Eye (tissue), 1 donor: Measurements from ENCODE around the gene GRB7.
"Not testable (repeated sequence)": the region's sequence is repeated elsewhere in the genome, so short reads cannot be mapped to it uniquely, and the experiment has no call there.

Experiments
- DNase-seq: peaks from one replicate; pipeline ENCODE4 v3.0.0-alpha.2; 2015

GRB7 gene

DNA sequence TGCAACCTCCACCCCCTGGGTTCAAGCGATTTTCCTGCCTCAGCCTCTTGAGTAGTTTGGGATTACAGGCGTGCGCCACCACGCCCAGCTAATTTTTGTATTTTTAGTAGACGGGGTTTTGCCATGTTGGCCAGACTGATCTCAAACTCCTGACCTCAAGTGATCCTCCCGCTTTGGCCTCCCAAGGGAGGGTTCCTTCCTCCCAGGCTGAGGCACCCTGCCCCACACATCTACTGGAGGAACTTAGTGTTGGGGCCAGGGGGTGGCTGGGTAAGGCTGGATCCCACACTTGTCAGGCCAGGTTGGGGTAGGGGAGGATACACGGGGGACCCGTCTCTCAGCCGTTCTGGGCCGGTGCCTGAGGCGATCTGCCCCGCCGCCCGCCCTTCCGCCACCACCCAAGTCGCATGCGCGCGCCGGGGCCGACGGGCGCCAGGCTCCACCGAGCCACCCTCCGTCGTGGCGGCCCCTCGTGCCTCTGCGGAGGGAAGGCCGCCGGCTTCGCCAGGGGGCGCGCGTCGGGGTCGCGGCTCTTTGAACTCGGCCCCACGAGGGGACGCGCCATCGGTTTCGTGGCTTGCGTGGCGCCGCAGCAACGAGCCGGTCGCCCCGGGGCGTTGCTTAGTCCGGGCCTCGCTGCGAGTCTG lies 15.9 kb downstream of the GRB7 start:
- peak; percentile 74 for DNase-seq

DNA sequence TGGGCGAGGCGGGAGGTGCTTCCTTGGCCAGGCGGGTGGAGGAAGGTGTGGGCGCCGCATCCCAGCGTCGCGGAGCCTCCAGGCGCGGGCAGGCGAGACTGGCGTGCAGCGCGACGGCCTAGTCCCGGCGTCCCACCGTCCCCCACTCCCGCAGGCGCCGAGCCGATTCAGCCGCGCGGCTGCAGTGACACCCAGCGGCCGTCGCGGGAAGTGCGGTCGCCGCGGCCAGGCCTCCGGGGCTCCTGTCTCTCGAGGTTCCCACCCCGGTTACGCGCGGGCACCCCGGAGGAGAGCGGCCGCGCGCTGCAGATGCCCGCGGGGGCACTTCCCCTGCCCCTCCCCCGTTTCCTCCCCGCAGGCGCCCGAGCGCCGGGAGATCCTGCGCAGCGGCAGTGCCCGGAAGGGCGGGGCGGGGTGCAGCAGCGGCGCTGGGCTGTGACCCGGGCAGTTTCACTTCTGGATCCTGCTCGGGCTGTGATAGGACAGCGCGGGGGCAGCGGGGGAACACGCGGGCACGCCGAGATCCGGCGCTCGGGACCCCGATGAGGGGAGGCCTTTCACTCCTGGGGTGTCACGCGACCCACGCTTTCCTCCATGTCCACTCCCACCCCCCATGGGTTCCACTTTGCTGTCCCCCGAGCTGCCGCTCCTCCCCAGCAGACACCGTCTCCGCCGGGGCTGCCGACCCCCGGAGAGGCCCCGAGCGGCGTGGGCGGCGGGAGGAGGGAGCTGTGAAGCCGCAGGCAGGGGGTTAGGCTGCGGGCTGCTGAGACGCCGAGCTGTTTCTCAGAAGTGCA lies 16.6 kb downstream of the GRB7 start:
- peak; percentile 92 for DNase-seq

DNA sequence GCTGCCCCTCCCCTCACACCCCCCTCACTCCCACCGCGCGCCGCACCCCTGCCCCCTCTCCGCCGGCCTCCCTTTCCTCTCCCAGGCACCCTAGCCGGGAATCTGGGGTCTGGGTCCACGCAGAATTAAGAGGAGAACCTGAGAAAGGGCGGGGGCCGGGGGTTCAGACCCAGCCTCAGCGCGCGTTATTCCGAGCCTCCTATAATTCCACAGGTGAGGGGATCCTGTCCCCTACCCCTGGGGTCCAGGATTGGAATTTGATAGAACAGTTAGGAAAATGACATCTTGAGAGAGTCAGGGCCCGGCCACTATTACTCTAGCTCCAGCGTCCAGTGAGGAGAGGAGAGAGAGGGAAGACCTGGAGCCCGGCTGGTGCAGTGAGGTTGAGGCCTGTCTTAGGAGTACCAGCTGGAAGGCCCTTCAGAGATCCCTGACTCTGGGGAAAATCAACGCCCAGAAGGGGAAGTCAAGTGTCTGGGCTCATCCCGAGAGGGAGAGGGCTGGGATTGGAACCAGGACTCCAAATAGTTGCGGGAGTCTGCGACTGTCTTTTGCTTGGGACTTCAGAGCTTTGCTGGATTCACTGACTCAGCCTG lies 17.3 kb downstream of the GRB7 start:
- DNase-seq: peak; percentile 47

DNA sequence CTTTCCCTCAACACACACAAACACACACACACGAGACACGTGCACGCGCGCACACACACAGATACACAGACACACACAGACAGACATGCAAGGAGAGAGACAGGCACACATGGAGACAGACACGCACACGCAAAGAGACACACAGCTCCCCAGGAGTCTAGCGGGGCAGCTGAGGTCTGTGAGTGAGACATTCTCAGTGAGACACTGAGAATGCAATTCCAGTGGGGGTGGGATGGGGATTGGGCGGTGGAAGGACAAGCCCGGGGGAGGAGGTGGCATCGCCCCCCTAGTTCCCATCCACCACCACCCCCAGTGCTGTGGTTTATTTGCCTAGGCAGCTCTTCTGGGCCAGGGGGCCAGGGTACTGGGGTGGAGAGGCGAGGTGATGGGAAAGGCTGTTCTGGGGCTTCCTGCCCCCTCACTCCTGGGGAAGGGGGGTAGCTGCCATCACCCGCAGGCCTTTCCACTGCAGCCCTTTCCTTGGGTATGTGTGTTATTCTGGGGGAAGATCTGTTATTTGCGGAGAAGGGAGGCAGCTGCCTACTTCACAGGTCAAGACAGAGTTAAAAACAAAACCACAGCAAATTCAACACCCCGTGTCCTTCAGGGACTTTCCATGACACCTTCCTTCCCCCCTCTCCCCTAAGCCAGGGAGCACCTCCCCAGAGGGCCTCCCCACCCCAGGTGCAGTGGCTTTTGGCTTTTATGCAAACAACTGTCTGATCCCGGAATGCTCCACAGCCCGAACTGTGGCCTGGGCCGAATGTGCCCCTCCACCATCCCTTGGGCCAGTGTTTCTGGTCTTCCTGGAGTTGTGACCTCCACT lies 18.0 kb downstream of the GRB7 start:
- no peak for DNase-seq

DNA sequence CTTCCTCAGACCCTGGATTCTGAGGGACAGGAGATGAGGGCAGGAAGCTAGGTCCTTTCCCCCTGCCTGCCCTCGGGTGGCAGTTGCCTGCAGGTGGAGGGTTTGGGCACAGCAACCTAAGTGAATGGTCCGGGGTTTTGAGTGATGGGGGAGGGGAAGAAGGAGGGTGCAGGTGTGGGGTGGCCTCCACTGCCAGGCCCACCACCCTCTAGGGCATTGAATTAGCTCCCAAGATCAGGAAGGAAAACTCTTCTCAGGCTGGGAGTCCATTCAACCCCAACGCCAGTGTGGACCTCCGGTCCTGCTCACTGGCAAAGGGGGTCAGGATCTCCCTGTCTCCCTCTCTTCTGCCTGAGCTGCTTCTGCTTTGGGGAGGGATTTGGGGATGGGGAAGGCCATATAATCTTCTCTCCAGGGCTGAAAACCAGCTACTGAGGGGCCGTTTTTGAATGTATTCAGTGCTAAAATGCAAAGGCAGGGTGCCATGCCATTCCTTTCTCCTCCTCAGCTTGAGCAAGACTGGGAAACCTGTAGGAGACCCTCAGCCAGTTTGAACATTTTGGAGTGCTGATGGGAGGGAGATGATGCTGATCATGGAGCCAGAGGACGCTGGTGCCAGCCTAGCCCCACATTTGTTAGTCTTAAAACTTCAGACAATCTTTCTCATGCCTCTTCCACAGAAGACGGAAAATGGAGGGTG lies 18.8 kb downstream of the GRB7 start:
- no peak for DNase-seq

DNA sequence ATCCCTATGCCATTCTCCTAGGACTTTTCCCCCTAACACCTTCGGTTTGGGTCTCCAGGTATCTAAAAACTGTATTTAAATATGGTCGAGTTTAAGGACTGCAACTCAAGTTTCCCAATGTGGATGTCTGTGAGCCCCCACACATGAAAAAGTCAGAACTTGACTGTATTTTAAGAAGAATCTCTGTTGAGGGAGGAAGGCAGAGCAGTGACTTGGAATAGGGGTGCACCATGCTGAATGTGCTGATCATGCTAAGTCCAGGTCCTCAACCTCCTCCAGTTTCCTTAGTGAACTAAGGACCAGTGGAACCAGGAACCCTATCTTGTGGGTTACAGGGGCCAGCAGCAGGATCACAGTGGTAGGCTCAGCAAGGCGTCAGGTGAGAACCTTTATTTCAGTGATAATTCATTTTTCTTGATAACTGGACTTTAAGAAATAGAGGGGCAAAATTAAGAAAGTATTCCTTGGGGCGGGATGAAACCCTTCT lies 19.5 kb downstream of the GRB7 start:
- no peak for DNase-seq

DNA sequence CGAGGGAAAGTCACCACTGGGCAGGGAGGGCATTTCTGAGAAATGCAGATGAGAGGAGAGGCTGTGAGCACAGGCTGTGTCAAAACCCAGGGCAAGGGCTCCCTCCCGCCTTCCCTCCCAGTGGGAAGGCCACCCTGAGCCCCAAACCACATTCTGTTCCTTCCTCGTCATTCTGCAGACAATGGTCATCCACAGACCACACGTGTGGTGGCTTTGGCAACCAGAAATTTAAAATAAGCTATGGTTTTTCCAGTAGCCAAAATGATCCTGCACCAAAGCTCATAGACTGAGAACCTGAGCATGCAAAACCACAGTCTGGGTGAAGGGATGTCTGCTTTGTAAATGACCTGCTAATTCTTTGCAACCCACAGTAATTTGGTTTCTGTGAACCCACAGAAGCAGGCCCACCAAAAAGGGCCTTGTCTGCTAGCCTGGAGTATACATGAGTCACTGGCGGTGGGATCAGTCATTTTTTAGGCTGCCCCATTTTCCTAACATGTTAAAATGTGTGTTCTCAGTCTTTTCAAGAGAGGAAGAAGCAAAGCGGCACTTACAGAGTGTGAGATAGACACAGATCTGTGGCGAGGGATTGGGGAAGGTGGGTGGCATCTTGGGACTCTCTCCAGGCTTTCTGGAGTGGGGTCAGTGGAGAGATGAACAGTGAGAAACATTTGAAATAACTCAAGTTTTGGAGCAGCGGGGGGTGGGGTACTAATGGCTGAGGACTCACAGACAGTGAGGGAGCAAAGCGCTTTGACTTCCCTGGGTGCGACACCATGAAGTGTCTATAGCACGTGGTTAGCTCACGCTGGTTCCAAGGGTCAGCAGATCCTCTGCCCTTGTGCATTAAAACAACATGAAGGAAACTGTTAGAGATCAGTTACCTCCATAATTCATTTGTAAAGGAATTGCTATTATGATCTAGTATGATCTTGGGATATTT lies 20.5 kb downstream of the GRB7 start:
- no peak for DNase-seq

DNA sequence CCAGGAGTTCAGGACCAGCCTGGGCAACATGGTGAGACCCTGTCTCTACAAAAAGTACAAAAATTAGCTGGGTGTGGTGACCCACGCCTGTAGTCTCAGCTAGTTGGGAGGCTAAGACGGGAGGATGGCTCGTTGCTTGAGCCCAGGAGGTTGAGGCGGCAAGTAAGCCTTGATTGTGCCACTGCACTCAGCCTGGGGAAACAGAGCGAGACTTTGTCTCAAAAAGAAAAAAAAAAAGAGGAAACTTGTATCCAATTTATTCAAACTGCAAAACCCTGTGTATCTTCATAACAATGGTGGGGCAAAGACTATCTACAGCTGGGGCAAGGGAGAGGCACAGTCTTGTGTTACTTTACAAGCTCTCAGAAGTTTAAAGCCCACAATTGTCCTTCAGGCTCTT lies 21.5 kb downstream of the GRB7 start:
- no peak for DNase-seq

DNA sequence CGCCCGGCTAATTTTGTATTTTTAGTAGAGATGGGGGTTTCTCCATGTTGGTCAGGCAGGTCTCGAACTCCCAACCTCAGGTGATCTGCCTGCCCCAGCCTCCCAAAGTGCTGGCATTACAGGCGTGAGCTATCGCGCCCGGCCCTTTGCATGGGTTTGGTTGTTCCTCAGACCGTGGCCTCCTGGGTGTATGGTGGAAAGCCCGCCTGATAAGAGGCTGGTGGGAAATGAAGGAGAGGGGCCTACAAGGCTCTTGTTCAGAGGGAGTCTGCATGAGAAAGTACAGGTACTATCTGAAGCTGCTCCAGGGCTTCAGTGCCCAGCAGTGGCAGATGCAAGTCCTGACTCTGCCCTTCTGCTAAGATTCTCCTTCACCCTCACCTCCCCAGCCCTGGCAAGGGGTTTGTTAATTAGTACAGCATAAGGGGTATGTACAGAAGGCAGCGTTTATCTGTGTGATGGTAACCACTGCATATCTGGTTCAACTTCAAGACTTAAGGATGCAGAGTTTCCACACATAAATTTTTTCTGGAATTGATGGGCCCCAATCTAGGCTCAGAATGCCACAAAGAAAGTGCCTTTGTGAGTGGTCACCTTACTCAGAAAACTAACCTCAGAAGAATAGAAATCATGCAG lies 24.2 kb downstream of the GRB7 start:
- DNase-seq: no peak

DNA sequence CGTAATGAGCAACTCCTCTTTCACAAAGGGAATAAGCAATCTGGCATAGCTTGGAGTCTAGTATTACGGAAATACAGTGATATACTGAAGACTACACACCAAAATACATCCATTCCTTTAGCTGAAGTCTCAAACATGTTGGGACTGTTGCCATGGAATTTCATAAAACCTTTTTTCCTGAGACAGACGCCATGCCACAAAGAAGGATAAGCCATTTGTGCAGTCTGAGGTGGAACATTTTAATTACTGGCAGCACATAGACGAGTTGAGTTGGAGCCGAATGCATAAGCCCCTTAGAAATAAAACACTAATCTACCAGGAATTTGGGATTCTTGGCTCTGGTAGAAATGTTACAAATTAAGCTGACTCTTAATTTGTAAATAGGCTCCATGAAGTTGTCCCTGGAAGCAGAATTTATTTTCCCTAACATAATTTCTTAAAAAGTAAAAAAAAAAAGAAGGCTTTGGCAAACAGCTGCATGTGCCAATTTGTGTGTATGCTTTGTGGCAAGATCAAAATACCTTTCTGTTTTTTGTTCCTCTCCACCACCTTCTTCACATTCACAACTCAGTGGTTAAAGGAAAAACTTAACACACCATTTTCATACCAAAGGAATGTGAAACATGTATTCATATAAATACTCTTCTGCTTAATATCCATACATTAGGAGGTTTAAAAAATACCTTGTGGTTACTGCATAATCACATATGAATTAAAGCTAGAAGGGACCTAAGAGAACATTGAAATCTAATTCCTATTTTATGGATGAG lies 25.5 kb downstream of the GRB7 start:
- peak; percentile 53 for DNase-seq

DNA sequence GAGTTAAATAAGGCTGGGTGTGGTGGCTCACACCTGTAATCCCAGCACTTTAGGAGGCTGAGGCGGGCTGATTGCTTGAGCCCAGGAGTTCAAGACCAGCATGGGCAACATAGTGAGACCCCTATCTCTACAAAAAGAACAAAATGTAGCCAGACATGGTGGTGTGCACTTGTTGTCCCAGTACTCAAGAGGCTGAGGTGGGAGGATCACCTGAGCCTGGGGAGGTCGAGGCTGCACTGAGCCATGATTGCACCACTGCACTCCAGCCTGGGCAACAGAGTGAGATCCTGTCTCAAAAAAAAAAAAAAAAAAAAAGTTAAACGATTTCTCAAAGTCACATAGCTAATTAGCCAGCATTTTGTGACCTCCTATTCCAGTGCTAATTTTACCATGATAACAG lies 26.4 kb downstream of the GRB7 start:
- DNase-seq: not testable (repeated sequence)

DNA sequence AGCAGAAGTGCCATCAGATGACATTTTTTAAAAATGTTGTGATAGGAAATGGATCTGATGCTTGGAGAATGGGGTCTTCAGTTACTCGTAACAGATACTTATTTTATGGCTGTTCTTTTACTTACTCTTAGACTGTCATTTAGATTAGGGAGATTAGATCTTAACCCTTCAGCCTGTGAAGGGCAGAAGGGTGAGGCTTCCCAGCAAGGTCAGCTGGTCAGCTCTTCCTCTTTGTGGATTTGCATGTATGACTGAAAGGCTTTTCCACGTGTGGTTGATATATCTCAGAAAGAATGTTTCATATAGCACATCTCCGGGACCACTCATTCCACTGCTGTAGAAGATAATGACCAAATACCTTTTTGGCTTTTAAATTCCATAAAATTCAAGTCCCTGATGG lies 27.4 kb downstream of the GRB7 start:
- no peak for DNase-seq

DNA sequence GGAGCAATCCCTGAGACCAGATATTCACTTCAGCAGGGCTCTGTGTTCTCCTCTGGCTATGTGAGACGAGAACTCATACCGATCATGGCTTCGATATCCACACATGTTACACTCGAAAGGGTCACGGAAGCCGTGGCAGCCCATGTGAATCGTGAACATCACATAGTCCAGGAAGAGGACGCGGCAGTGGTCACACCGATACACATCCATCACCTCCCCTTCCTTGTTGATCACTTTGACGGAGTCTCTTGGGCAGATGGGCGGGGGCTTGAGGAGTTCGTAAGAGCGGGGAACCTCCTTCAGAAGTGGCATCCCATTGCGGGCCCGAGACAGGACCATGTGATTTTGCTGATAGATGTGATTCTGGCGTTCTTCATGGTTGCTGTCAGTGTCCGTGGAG lies 28.0 kb downstream of the GRB7 start:
- no peak for DNase-seq

DNA sequence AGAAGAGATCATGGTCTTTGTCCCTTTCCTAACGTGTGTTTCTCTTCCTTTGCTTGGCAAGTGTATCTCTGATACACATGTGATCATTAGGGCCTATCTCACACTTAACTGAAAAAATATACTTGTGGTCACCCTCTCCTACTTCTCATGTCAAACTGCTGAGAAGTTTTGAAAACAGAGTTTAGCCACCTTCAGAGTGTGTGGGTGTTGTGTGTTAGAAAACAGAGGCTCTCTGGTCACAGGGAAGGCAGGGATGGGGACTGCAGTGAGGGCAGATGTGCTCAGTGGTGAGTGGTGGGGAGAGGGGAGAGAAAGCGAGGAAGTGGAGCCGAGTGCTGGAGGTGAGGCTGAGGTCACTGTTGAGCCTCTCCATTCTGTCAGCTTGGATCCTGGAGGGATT lies 29.4 kb downstream of the GRB7 start:
- DNase-seq: no peak

DNA sequence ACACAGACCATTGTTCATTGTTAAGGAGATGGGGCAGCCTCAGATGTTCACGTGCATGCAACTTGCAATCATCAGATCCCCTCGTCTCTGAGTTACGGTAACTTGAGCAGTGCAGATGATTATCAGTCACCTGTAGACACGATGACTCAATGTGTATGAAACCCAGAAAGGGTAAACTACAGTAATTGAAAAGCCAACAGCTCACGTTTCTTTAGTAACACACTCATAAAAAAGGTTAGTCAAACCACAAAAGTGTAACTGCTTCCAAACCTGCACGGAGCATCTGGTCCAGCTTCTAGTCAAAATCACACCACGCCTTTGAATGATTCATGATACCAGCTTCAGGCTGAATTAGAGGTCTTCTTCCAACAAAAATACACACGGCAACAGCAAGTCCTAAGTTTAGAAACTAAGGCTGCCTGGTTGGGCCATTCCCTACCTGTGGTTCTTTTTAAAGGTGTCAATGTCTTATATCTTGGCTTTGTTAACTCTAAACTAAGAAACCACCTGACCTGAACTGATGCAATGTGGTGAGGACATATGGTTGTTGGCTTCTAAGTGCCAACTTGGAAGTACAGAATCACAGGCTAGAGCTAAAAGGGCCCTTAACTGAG lies 32.3 kb downstream of the GRB7 start:
- DNase-seq: no peak

DNA sequence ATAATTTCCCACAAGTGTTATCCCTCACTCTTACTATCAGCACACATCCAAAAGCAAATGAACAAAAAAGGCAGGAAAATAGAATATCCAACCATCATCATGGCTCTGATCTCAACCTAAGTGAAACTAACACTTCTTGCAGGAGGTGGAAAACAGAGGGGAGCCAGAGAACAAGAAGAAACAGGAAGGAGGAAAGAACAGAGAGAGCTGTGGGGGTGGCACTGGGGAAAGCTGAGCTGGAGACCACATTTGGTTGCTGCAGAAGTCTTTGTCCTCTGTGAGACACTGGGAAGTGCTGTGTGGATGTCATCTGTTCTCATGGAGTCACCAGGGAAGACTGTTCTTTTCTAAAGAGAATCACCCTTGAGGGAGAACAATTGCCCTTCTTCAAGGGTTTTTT lies 34.7 kb downstream of the GRB7 start:
- DNase-seq: no peak

DNA sequence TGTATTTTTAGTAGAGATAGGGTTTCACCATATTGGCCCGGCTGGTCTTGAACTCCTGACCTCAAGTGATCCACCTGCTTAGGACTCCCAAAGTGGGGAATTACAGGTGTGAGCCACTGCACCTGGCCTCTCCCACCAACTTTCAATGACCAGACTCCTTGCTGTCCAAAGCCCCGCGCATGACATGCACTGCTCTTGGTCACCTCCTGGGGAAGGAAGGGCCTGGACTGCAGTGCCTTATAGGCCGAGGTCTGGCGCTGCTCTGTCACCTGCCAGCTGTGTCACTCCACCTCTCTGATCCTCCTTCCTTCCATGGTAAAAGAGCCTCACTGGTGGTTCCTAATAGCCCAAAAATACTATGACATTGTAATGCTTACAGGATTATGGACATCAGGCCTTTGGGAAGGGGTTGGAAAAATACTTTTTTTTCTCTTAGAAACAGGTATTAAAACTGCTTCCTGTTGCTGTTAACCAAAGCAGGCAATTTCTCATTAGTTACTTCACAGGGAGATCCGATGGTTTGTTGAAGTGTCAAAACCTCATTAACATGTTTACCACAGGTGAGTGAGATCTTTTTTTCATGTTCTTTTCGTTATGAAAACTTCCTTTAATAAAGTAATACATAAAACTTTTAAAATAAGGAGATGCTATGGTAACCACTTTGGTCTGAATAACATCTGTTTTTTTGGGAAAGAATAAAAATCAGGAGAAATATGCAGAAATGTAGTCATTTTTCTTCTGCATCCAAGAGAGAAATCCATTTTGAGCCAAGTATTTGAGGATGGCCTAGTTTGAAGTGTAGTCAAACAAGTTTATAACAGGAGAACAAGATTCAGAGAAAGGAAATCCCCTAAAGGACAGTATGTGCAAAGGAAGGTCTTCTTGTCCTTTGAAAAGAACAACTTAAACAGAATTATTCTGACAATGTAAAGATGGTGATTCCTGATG lies 35.5 kb downstream of the GRB7 start:
- no peak for DNase-seq

DNA sequence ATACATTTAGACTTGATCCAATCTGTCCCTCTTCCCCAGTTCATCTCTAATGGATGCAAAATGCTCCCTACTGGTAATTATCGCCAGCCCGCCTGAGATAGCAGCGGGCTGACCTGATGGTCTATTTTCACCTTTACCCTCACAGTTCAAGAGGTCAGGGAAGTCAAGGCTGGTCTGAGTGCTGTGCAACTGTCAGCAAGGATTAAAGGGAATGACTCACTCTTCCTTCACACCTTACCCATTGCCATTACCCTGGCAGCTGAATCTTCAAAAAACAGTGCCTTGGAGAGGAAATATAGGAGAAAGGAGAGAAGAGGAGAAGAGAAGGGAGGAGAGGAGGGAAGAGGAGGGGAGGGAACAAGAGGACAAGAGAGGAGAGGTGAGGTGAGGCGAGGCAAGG lies 36.3 kb downstream of the GRB7 start:
- no peak for DNase-seq
